ENCODE results near the gene SYT6. TPM values are rescaled to one million over a fixed set of nuclear protein-coding genes. Genes with fewer than 3 reads are reported as not detected.

The SYT6 gene
- total RNA-seq, 1 donor from 2014 or later, result 0.96 TPM

GRCh38 chr1:114118351-114118990, 35.2 kb downstream of the SYT6 start:
- no peak for DNase-seq (ENCODE audit: low spot score)

GRCh38 chr1:114117654-114118053, 36.0 kb downstream of the SYT6 start:
- DNase-seq (ENCODE audit: low spot score), result no peak

- no peak for DNase-seq (ENCODE audit: low spot score)
Observed at GRCh38 chr1:114116086-114116485, 37.6 kb downstream of the SYT6 start.

- no peak for DNase-seq (ENCODE audit: low spot score)
Observed at GRCh38 chr1:114114185-114115094, 39.2 kb downstream of the SYT6 start.

- DNase-seq (ENCODE audit: low spot score), result peak; percentile 44
Observed at GRCh38 chr1:114113411-114114184, 40.1 kb downstream of the SYT6 start.

GRCh38 chr1:114112775-114113174, 40.9 kb downstream of the SYT6 start:
- no peak for DNase-seq (ENCODE audit: low spot score)

- no peak for DNase-seq (ENCODE audit: low spot score)
Observed at GRCh38 chr1:114111731-114112641, 41.7 kb downstream of the SYT6 start.

- DNase-seq (ENCODE audit: low spot score), result no peak
Observed at GRCh38 chr1:114109981-114110380, 43.7 kb downstream of the SYT6 start.

- DNase-seq (ENCODE audit: low spot score), result peak; percentile 82
Observed at GRCh38 chr1:114108751-114109255, 44.9 kb downstream of the SYT6 start.

GRCh38 chr1:114107474-114108435, 45.9 kb downstream of the SYT6 start:
- no peak for DNase-seq (ENCODE audit: low spot score)

- DNase-seq (ENCODE audit: low spot score), result peak; percentile 59
Observed at GRCh38 chr1:114105421-114105979, 48.2 kb downstream of the SYT6 start.

GRCh38 chr1:114104949-114105348, 48.7 kb downstream of the SYT6 start:
- DNase-seq (ENCODE audit: low spot score), result no peak

- no peak for DNase-seq (ENCODE audit: low spot score)
Observed at GRCh38 chr1:114103992-114104391, 49.7 kb downstream of the SYT6 start.

- no peak for DNase-seq (ENCODE audit: low spot score)
Observed at GRCh38 chr1:114102136-114102535, 51.5 kb downstream of the SYT6 start.

- no peak for DNase-seq (ENCODE audit: low spot score)
Observed at GRCh38 chr1:114100148-114100547, 53.5 kb downstream of the SYT6 start.

GRCh38 chr1:114099268-114099667, 54.4 kb downstream of the SYT6 start:
- no peak for DNase-seq (ENCODE audit: low spot score)

GRCh38 chr1:114097109-114097508, 56.6 kb downstream of the SYT6 start:
- no peak for DNase-seq (ENCODE audit: low spot score)

GRCh38 chr1:114094675-114095074, 59.0 kb downstream of the SYT6 start:
- peak; percentile 40 for DNase-seq (ENCODE audit: low spot score)

GRCh38 chr1:114094363-114094634, 59.4 kb downstream of the SYT6 start:
- DNase-seq (ENCODE audit: low spot score), result no peak
